ENCODE results near the gene SDR39U1.

SDR39U1 gene

GRCh38 chr14:24399999-24400718, 42.4 kb downstream of the SDR39U1 start:
- no peaks in the 10 kb centered on the region; the same call in none of the 2 replicates for H3K36me3 ChIP-seq (ENCODE audit: insufficient read depth, low read length)
- no peak for DNase-seq (ENCODE audit: low read depth, low spot score)
- H3K27ac ChIP-seq, result peak overlapping the region; percentile 27; the same call in 1 of the 2 replicates
- peak overlapping the region; percentile 37 for H3K9ac ChIP-seq (ENCODE audit: insufficient read length)
- H3K4me3 ChIP-seq, result peak overlapping the region; percentile 88
- no peak for TF ChIP-seq POLR2AphosphoS5 (IDR thresholded peaks at IDR 0.05; ENCODE audit: borderline replicate concordance, low read depth, low read length)
- no peak for TF ChIP-seq FOXP2 (optimal IDR thresholded peaks at IDR 0.05; ENCODE audit: control extremely low read depth, extremely low read length, insufficient read depth)
- no peak for TF ChIP-seq EZH2 (IDR thresholded peaks at IDR 0.05)
- no peaks in the 10 kb centered on the region for H3K9me3 ChIP-seq (ENCODE audit: low read depth, low read length)

- Histone ChIP-seq H3K9me3 (ENCODE audit: low read depth, low read length) (no peaks in the 10 kb centered on the region), H3K36me3 (ENCODE audit: insufficient read depth, low read length) (no peaks in the 10 kb centered on the region; the same call in none of the 2 replicates), H3K4me3 (peak overlapping the region; percentile 88), H3K9ac (ENCODE audit: insufficient read length) (peak overlapping the region; percentile 37), H3K27ac (peak overlapping the region; percentile 47; the same call in 1 of the 2 replicates)
- DNase-seq (ENCODE audit: low read depth, low spot score), result no peak
- TF ChIP-seq FOXP2 (optimal IDR thresholded peaks at IDR 0.05; ENCODE audit: control extremely low read depth, extremely low read length, insufficient read depth) (no peak), EZH2 (IDR thresholded peaks at IDR 0.05) (no peak), POLR2AphosphoS5 (IDR thresholded peaks at IDR 0.05; ENCODE audit: borderline replicate concordance, low read depth, low read length) (no peak)
Measured at GRCh38 chr14:24399447-24399822, 43.1 kb downstream of the SDR39U1 start.

- peak within 1 kb of the TSS; percentile 88 for H3K4me3 ChIP-seq
- H3K27ac ChIP-seq, result peak within 1 kb of the TSS; percentile 69; the same call in 1 of the 2 replicates
- no peaks in the 10 kb centered on the region; the same call in none of the 2 replicates for H3K36me3 ChIP-seq (ENCODE audit: insufficient read depth, low read length)
- no peak for DNase-seq (ENCODE audit: low read depth, low spot score)
- TF ChIP-seq EZH2 (IDR thresholded peaks at IDR 0.05) (no peak), POLR2AphosphoS5 (IDR thresholded peaks at IDR 0.05; ENCODE audit: borderline replicate concordance, low read depth, low read length) (peak; percentile 59; the same call in 1 of the 2 replicates)
- H3K9ac ChIP-seq (ENCODE audit: insufficient read length), result peak within 1 kb of the TSS; percentile 37
- no peaks in the 10 kb centered on the region for H3K9me3 ChIP-seq (ENCODE audit: low read depth, low read length)
Measured at GRCh38 chr14:24398653-24399446, 43.7 kb downstream of the SDR39U1 start, which contains the start of gene NYNRIN. TSS of gene NYNRIN (plus strand) at chr14:24399003. CDS start at chr14:24399247, 244 bp downstream.

- H3K36me3 ChIP-seq (ENCODE audit: insufficient read depth, low read length), result no peaks in the 10 kb centered on the region; the same call in none of the 2 replicates
- H3K9ac ChIP-seq (ENCODE audit: insufficient read length), result peak overlapping the region; percentile 24
- no peak for TF ChIP-seq EZH2 (IDR thresholded peaks at IDR 0.05)
- no peak for TF ChIP-seq POLR2AphosphoS5 (IDR thresholded peaks at IDR 0.05; ENCODE audit: borderline replicate concordance, low read depth, low read length)
- no peak for TF ChIP-seq FOXP2 (optimal IDR thresholded peaks at IDR 0.05; ENCODE audit: control extremely low read depth, extremely low read length, insufficient read depth)
- peak overlapping the region; percentile 69; the same call in 1 of the 2 replicates for H3K27ac ChIP-seq
- H3K9me3 ChIP-seq (ENCODE audit: low read depth, low read length), result no peaks in the 10 kb centered on the region
- no peak for DNase-seq (ENCODE audit: low read depth, low spot score)
- peak overlapping the region; percentile 88 for H3K4me3 ChIP-seq
Measured at GRCh38 chr14:24398293-24398652, 44.3 kb downstream of the SDR39U1 start.

GRCh38 chr14:24397639-24398292, 44.8 kb downstream of the SDR39U1 start:
- H3K27ac ChIP-seq, result peak overlapping the region; percentile 69
- TF ChIP-seq FOXP2 (optimal IDR thresholded peaks at IDR 0.05; ENCODE audit: control extremely low read depth, extremely low read length, insufficient read depth), result no peak
- TF ChIP-seq POLR2AphosphoS5 (IDR thresholded peaks at IDR 0.05; ENCODE audit: borderline replicate concordance, low read depth, low read length), result no peak
- TF ChIP-seq EZH2 (IDR thresholded peaks at IDR 0.05), result no peak
- H3K4me3 ChIP-seq, result peak overlapping the region; percentile 88
- H3K9ac ChIP-seq (ENCODE audit: insufficient read length), result peak overlapping the region; percentile 24
- H3K36me3 ChIP-seq (ENCODE audit: insufficient read depth, low read length), result no peaks in the 10 kb centered on the region; the same call in none of the 2 replicates
- no peaks in the 10 kb centered on the region for H3K9me3 ChIP-seq (ENCODE audit: low read depth, low read length)
- DNase-seq (ENCODE audit: low read depth, low spot score), result no peak

- DNase-seq (ENCODE audit: low read depth, low spot score), result no peak
- Histone ChIP-seq H3K9ac (ENCODE audit: insufficient read length) (no peak overlapping the region), H3K4me3 (no peak overlapping the region), H3K9me3 (ENCODE audit: low read depth, low read length) (no peaks in the 10 kb centered on the region), H3K27ac (peak overlapping the region; percentile 54; the same call in 1 of the 2 replicates), H3K36me3 (ENCODE audit: insufficient read depth, low read length) (no peaks in the 10 kb centered on the region)
- no peak for TF ChIP-seq EZH2 (IDR thresholded peaks at IDR 0.05)
- no peak for TF ChIP-seq POLR2AphosphoS5 (IDR thresholded peaks at IDR 0.05; ENCODE audit: borderline replicate concordance, low read depth, low read length)
- TF ChIP-seq FOXP2 (optimal IDR thresholded peaks at IDR 0.05; ENCODE audit: control extremely low read depth, extremely low read length, insufficient read depth), result no peak
Measured at GRCh38 chr14:24395609-24396582, 46.7 kb downstream of the SDR39U1 start.

GRCh38 chr14:24394275-24394674, 48.3 kb downstream of the SDR39U1 start:
- Histone ChIP-seq H3K9ac (ENCODE audit: insufficient read length) (no peak overlapping the region), H3K4me3 (no peak overlapping the region), H3K27ac (no peak overlapping the region), H3K9me3 (ENCODE audit: low read depth, low read length) (no peaks in the 10 kb centered on the region), H3K36me3 (ENCODE audit: insufficient read depth, low read length) (no peaks in the 10 kb centered on the region)
- no peak for TF ChIP-seq POLR2AphosphoS5 (IDR thresholded peaks at IDR 0.05; ENCODE audit: borderline replicate concordance, low read depth, low read length)
- TF ChIP-seq EZH2 (IDR thresholded peaks at IDR 0.05), result no peak
- TF ChIP-seq FOXP2 (optimal IDR thresholded peaks at IDR 0.05; ENCODE audit: control extremely low read depth, extremely low read length, insufficient read depth), result no peak
- no peak for DNase-seq (ENCODE audit: low read depth, low spot score)
